GM20431 (cell line): Measurements from ENCODE around the gene FAM236D.
"Not testable (repeated sequence)": the region's sequence is repeated elsewhere in the genome, so short reads cannot be mapped to it uniquely, and the experiment has no call there.

Experiments used
- in situ Hi-C: fragments of 300-500 bp; cut with MseI, MboI; formaldehyde crosslinking; loops from one replicate; pipeline ENCODE4 v1.15.0; 2020; ENCODE audit warnings: low sequenced_read_pairs; ENCODE audit not compliant: unreplicated experiment

The FAM236D gene

DNA sequence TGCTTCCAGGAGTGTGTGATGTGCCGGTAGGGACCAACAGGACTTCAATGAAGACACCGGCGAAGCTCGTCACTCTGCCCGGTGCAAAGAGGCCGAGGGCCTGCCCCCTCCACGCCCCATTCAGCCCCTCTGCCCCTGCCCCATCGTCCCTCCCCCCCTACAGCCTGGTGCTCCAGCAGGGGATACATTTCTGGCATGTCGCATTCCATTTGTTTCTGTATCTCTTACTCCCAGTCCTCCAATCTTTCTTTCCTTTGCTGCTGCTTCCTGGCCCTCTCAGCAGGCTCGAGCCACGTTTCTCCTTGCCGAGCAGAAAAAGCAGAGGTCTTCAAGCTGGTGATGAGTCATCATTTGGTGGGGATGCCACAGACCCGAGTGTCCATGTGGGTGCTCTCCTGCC lies at the start of gene FAM236D:
Gene FAM236D (minus strand): TSS at position 101 of the 400 bp plus-strand sequence. CDS start 100 bp downstream, at position 1.
- in situ Hi-C loops, result not testable (repeated sequence)

DNA sequence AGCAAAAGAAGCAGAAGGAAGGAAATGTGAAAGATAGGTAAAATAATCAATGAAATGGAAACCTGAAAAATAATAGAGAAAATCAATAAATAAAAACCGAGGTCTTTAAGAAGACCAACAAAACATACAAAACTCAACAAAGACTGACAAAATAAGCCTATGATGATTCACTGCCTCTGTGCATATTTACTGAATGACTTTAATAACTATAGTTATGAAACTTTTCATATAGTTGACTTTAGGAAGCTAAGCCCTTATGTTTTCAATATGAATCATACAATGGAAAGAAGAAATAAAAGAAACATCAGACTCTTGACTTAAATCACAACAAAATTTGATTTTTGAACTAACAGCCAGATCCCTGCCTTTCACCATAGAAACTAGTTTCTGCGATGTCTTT lies 29.5 kb upstream of the FAM236D start:
- in situ Hi-C loops, result not testable (repeated sequence)

DNA sequence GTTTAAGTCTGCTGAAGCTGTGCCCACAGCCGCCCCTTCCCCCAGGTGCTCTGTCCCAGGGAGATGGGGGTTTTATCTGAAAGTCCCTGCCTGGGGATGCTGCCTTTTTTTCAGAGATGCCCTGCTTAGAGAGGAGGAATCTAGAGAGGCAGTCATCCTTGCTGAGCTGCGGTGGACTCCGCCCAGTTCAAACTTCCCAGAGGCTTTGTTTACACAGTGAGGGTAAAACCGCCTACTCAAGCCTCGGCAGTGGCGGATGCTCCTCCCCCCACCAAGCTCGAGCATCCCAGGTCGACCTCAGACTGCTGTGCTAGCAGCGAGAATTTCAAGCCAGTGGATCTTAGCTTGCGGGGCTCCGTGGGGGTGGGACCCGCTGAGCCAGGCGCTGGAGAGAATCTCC lies 22.7 kb upstream of the FAM236D start:
- in situ Hi-C loops, result not testable (repeated sequence)

DNA sequence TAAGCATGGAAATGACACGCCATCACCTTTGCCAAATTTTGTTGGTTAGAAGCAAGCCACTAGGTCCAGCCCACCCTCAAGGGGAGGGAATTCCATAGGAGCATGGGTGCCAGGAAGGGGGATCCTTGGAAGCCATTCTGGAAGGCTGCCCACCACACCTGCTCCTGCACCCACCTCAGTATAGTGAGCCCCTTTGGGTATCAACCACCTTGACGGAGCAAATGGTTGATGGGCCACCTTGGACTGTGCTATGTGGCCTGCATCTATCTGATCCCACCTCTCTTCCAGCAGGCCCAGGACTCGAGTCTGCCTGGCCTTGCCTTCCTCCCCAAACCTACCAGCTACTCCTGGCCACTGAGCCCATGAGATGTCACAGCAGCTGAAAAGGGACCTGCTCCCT lies 17.6 kb downstream of the FAM236D start:
- in situ Hi-C loops, result not testable (repeated sequence)

DNA sequence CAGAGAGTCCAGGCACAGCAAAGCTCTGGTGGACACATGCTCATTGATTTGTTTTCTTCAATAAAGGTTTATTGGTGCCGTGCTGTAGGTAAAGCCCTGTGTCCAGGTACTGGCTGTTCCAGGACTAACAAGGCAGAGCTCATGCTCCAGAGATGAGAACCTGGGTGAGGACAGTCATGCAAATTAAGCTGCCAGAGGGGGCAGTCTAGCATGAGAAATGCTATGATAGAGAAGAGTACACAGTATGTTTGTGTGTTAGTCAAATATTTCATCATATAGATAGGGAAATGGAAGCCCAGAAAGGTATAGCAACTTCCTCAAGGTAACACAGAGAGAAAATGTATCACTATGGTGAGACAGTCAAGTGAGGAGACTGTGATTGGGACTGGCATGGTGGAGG lies 19.9 kb downstream of the FAM236D start:
- in situ Hi-C loops, result not testable (repeated sequence)

DNA sequence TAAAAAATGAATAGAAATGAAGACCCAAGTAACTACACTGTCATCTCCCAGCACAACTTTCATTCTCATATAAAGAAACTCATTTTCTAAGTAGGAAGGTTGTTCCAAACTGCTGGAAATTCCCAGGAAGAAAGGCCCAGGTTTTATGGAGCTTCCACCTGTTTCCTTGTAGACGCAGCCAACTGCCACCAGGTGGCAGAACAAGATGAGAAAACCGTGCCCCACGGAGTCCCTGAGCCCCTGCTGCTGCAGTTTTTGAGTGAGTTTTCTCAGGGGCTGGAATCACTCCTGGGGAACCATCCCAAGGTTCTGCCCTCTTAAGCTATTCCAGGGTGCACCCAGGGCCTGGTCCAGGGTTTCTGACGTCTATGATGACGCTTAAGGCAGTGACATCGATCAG lies 24.0 kb downstream of the FAM236D start:
- in situ Hi-C loops, result not testable (repeated sequence)

DNA sequence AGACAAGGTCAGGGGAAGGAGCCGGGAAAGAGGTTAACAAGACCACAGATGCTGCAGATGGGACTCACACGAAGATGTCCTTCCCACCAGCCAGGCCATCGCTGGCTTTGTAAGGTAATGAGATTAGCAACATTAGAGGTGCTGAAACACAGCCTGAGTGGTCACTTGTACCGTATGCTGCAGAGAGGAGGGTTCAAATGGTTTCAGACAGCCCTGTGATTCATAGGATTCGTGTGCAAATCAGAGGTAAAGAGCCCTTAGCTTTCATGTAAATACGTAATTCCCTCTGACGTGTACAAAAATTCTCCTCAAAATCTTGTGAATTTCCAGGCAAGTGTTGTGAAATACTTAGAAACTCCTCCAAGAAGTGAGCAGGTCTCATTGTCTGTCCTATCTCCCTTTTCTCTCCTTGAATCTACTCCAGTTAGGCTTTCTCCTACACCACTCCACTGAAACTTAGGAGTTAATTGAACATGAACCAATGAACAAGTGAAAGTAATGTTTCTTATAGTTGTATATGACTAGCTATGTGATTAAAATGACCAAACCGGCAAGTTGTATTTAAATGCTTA lies 24.6 kb downstream of the FAM236D start:
- in situ Hi-C loops, result not testable (repeated sequence)

DNA sequence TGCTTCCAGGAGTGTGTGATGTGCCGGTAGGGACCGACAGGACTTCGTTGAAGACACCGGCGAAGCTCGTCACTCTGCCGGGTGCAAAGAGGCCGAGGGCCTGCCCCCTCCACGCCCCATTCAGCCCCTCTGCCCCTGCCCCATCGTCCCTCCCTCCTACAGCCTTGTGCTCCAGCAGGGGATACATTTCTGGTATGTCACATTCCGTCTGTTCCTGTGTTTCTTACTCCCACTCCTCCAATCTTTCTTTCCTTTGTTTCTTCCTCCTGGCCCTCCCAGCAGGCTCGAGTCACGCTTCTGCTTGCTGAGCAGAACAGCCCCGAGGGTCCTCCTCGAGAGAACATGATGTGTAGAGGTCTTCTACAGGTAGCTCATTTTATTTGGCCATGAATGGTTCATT lies 25.4 kb downstream of the FAM236D start, which contains the start of gene FAM236B:
Gene FAM236B (minus strand): TSS at position 101 of the 400 bp plus-strand sequence. CDS start 100 bp downstream, at position 1.
- in situ Hi-C loops, result not testable (repeated sequence)

DNA sequence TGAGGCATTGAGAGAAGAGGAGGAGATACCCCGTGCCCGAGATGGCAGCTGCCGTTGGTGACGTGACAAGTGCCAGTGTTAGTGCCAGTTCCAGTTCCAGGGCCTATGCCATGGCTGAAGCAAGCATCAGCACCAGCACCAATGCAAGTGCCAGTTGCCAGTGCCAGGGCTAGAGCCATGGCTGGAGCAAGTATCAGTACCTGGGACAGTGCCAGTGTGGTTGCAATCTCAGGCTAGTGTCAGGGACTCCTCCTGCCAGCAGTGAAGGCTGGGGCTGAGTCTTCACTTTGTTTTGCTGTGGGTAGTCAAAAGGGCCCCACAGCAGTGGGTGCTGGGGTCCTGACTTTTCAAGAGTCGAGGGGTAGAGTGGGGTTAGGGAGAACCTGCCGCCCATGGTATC lies 29.9 kb downstream of the FAM236D start:
- in situ Hi-C loops, result not testable (repeated sequence)

DNA sequence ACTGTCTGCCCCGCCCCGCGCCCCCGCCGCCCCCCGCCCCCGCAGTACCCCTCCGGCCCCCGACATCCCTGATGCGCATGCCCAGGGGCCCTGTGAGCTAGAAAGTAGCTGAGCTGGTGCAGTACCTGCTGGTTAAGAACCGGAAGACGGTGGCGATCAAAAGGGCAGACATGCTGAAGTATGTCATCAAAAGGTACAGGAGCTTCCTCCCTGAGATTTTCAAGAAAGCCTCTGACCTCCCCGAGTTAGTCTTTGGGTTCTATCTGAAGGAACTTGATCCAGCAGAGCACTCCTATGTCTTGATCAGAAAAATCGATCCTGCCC lies 30.6 kb downstream of the FAM236D start:
- in situ Hi-C loops, result not testable (repeated sequence)

DNA sequence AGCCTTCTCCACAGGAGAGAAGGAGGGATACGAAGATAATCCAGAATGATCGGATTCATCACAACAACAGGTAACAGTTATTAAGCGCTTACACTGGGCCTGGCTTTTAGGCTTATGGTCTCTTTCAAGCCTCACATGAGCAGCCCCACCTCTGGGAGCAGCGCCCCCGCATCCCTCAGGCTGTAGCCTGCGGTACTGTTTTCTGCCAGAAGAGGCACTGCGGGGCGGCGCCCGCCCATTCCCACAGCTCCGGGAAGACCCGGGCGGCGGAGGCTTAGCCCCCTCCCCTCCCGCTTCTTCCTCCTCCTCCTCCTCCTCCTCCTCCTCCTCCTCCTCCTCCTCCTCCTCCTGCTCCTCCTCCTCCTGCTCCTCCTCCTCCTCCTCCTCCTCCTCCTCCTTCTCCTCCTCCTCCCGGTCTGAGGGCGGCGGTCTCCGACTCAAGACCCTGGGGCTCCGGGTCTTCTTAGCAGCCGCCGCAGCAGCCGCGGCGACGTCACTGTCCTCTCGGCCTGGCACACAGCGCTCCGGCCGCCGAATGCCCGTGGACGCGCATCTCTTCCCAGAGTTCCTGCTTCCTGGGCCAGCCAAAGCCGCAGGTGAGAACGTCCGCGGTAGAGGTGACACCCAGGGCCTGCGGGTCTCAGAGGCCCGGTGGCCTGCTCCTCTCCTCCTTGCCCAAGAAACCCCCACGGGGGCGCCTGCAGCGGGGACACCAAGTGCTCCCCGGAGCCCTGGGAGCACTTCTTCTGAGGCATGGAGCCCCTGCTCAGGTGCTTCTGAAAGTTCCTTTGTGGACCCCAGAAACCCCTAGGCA lies 31.1 kb downstream of the FAM236D start, which contains the start of gene DMRTC1B:
Gene DMRTC1B (plus strand): TSS at position 238 of the 814 bp plus-strand sequence. CDS start 68,246 bp downstream, outside the sequence.
- in situ Hi-C loops, result not testable (repeated sequence)

DNA sequence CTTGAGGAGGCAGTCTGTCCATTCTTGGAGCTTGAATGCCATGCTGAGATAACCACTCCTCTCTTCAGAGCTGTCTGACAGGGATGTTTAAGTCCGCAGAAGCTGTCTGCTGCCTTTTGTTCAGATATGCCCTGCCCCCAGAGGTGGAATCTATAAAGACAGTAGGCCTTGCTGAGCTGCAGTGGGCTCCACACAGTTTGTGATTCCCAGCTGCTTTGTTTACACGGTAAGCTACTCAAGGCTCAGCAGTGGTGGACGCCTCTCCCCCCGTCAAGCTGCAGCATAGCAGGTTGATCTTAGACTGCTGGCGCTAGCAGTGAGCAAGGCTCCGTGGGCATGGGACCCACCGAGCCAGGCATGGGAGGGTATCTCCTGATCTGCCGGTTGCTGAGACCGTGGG lies 47.6 kb downstream of the FAM236D start:
- in situ Hi-C loops, result not testable (repeated sequence)
